K562 (cell line): ENCODE measurements around the gene TRABD. TPM values are rescaled to one million over a fixed set of nuclear protein-coding genes. Genes with fewer than 3 reads are reported as not detected.
A peak's percentile ranks its signal among the peaks of the same experiment; 100 is the strongest.

Source experiments
- CBX2 ChIP-seq: fragments of 200-600 bp; sonication (generic); IDR thresholded peaks from one replicate; pipeline ENCODE4 v1.6.1; 2012; ENCODE audit warnings: mild to moderate bottlenecking, low read length, inconsistent platforms; ENCODE audit not compliant: insufficient read depth, poor library complexity, severe bottlenecking
- DEAF1 ChIP-seq: fragments of 450-650 bp; formaldehyde crosslinking; IDR thresholded peaks from 2 replicates; pipeline ENCODE4 v1.4.0; 2020; ENCODE audit warnings: mild to moderate bottlenecking, moderate library complexity
- ELK3 ChIP-seq: fragments of 450-650 bp; formaldehyde crosslinking; IDR thresholded peaks from 2 replicates; pipeline ENCODE4 v1.4.0; 2020; ENCODE audit warnings: mild to moderate bottlenecking
- FOXM1 ChIP-seq, 2 experiments: fragments of 450-650 bp in 1 of 2; sonication (generic) in 1 of 2; formaldehyde crosslinking in 1 of 2; IDR thresholded peaks; 2 replicates each; pipeline versions ENCODE4 v1.6.1 to v1.9.0; 2017 to 2022; ENCODE audit warnings: low read depth in 2 of 2, mild to moderate bottlenecking in 2 of 2, missing genetic modification reagents in 1 of 2, moderate library complexity in 1 of 2
- GABPB2 ChIP-seq: fragments of 250-450 bp; sonication (Bioruptor Pico); conservative IDR thresholded peaks from 2 replicates; pipeline ENCODE4 v1.5.1; 2021; ENCODE audit warnings: mild to moderate bottlenecking
- MTA1 ChIP-seq: fragments of 450-650 bp; IDR thresholded peaks from 2 replicates; pipeline ENCODE4 v1.6.1; 2017; ENCODE audit warnings: borderline replicate concordance
- RBM17 ChIP-seq: fragments of 200-400 bp; formaldehyde crosslinking; IDR thresholded peaks from 2 replicates; pipeline ENCODE4 v1.6.1; 2017; ENCODE audit warnings: low read depth, mild to moderate bottlenecking, low read length, borderline replicate concordance
- REST ChIP-seq, 2 experiments: fragments of 450-650 bp; formaldehyde crosslinking in 1 of 2; IDR thresholded peaks; 2 replicates each; pipeline versions ENCODE4 v1.4.0 to v1.6.1; 2014 to 2020; ENCODE audit warnings: mild to moderate bottlenecking in 2 of 2, borderline replicate concordance in 1 of 2, low read depth in 1 of 2
- ZKSCAN3 ChIP-seq: fragments of 250-450 bp; sonication (Bioruptor Pico); IDR thresholded peaks from 2 replicates; pipeline ENCODE4 v1.4.0; 2020
- ZNF263 ChIP-seq: sonication (generic); formaldehyde crosslinking; IDR thresholded peaks from 2 replicates; pipeline ENCODE4 v1.8.0; 2022; ENCODE audit warnings: mild to moderate bottlenecking, missing genetic modification reagents, borderline replicate concordance
- polyA plus RNA-seq, 8 experiments: library from polyadenylated mRNA; depleted of rRNA in 4 of 8; stranded (reverse) in 5 of 8; unstranded in 3 of 8; fragments of >200 nt; fragmentation: Nextera tagmentation in 2 of 8; fragmentation: Illumina TruSeq in 1 of 8; extraction: Ambion mirVana in 2 of 8; extraction: Trizol in 1 of 8; gene quantifications; 2 replicates each; pipeline versions ENCODE4 v1.2.1 to v1.2.3, GENCODE V29; 2011 to 2014; ENCODE audit warnings: inconsistent platforms in 1 of 8, missing spikeins in 1 of 8
- total RNA-seq, 7 experiments: library from RNA; depleted of rRNA in 6 of 7; stranded (reverse); fragments of >200 nt in 6 of 7; fragmentation: Illumina TruSeq in 2 of 7; extraction: Trizol in 2 of 7; gene quantifications; 2 replicates each; pipeline versions ENCODE4 v1.2.1 to v1.2.3, GENCODE V29; 2011 to 2021; ENCODE audit warnings: low replicate concordance in 1 of 7

The TRABD gene
- total and polyA plus RNA-seq, 9 of the 15 experiments (the other 6 are each of a cell fraction or from before 2014, with no cell fraction given) = 0.08 to 62.9 (median 14.0) TPM

GRCh38 chr22:50148991-50149721, 36.6 kb upstream of the TRABD start (continued):
- peak; percentile 84 for TF ChIP-seq REST (IDR thresholded peaks at IDR 0.05; ENCODE audit: borderline replicate concordance)
- no peak for TF ChIP-seq REST (CRISPR knock-in tag; IDR thresholded peaks at IDR 0.05; ENCODE audit: low read depth)
- no peak for TF ChIP-seq GABPB2 (CRISPR knock-in tag)
- no peak for TF ChIP-seq RBM17
- no peak for TF ChIP-seq ZNF263 (CRISPR knock-in tag)
- TF ChIP-seq MTA1 = no peak
- TF ChIP-seq CBX2 = no peak
- 0 out of 2 replicates have a peak, but pooled peaks have one; percentile 27 for TF ChIP-seq DEAF1
- no peak for TF ChIP-seq ELK3 (CRISPR knock-in tag)
- TF ChIP-seq ZKSCAN3 (CRISPR knock-in tag) = no peak
- no peak for TF ChIP-seq FOXM1 (IDR thresholded peaks at IDR 0.05; ENCODE audit: low read depth)
- no peak for TF ChIP-seq FOXM1 (CRISPR knock-in tag; IDR thresholded peaks at IDR 0.05; ENCODE audit: low read depth)
